Measurements from ENCODE around the gene CCDC167.

DNA sequence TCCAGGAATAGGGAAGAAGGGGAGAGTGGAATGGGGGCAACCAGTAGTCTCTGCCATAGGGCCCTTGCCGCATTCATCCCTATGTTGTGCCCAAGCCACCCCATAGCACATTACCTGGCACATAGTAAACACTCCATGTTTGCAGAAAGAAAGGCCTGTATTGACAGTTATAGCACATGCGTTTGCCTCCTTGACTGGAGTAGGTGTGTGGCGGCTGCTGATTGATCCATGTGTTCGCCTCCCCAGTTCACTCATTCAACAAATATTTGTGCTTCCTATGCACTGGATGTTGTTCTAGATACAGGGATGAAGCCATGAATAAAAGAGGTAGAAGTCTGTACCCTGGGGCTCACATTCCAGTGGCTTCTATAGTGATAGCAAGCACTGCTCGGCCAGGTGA is 19.8 kb upstream of the CCDC167 start:
- TF ChIP-seq, protein P1, sequence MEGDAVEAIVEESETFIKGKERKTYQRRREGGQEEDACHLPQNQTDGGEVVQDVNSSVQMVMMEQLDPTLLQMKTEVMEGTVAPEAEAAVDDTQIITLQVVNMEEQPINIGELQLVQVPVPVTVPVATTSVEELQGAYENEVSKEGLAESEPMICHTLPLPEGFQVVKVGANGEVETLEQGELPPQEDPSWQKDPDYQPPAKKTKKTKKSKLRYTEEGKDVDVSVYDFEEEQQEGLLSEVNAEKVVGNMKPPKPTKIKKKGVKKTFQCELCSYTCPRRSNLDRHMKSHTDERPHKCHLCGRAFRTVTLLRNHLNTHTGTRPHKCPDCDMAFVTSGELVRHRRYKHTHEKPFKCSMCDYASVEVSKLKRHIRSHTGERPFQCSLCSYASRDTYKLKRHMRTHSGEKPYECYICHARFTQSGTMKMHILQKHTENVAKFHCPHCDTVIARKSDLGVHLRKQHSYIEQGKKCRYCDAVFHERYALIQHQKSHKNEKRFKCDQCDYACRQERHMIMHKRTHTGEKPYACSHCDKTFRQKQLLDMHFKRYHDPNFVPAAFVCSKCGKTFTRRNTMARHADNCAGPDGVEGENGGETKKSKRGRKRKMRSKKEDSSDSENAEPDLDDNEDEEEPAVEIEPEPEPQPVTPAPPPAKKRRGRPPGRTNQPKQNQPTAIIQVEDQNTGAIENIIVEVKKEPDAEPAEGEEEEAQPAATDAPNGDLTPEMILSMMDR (IDR thresholded peaks at IDR 0.05): no peak
- TF ChIP-seq POLR2A (IDR thresholded peaks at IDR 0.05): no peak
